ENCODE data around the gene UHRF1. TPM values are rescaled to one million over a fixed set of nuclear protein-coding genes. Genes with fewer than 3 reads are reported as not detected.
A peak's percentile ranks its signal among the peaks of the same experiment; 100 is the strongest.

Gene UHRF1
- total RNA-seq, 1 experiment from 2014 or later, result 109 TPM

- peak; percentile 54 for TF ChIP-seq SIN3A (IDR thresholded peaks at IDR 0.05; ENCODE audit: low read depth)
- no peak for TF ChIP-seq CEBPB (IDR thresholded peaks at IDR 0.05; ENCODE audit: low read depth)
- TF ChIP-seq REST (IDR thresholded peaks at IDR 0.05; ENCODE audit: low read depth), result no peak
These were observed 59.4 kb downstream of the UHRF1 start, which contains the start of gene KDM4B (continued) for GRCh38 chr19:4968462-4969291.

- ChIA-PET POLR2A (interaction anchor here (0.8 to 2.7 kb wide), 10 partner anchors 10 to 159 kb away, joined by 3 to 14 read pairs (median 4); partner anchors contain the start of gene PLIN3), RAD21 (ENCODE audit: low non-redundant PET in 1 of 2, low total read pairs in 2 of 2, uncharacterized antibody in 2 of 2, unreplicated experiment in 2 of 2) (interaction anchor here in 1 of 2 experiments (0.6 kb wide), 1 partner anchor 178 kb away, joined by 8 read pairs; the partner anchor contains the start of gene FEM1A), CTCF (interaction anchor here (1.1 to 1.6 kb wide), 5 partner anchors 32 to 159 kb away, joined by 3 to 10 read pairs (median 4); no protein-coding TSS in a partner anchor)
- no peaks in the 10 kb centered on the region for H4K20me1 ChIP-seq (ENCODE audit: insufficient read depth)
- H3K4me2 ChIP-seq (ENCODE audit: low read length), result peak overlapping the region; percentile 98
- DNase-seq (ENCODE audit: low read depth, low spot score), result no peak
- H3K4me3 ChIP-seq (replicated peaks in 1 of 2; ENCODE audit: low read depth in 1 of 2, low read length in 2 of 2), result peak overlapping the region; percentile 67 to 76
- H3K36me3 ChIP-seq (ENCODE audit: control insufficient read depth in 1 of 2, insufficient read depth in 2 of 2, low read length in 2 of 2), result no peaks in the 10 kb centered on the region
- H3K9me3 ChIP-seq (ENCODE audit: control insufficient read depth in 1 of 2, insufficient read depth in 1 of 2, low read depth in 1 of 2, low read length in 2 of 2), result no peaks in the 10 kb centered on the region
- peak; percentile 99; the same call in 1 of the 2 replicates for TF ChIP-seq ZFX (IDR thresholded peaks at IDR 0.05)
- TF ChIP-seq FOSL1 (IDR thresholded peaks at IDR 0.05; ENCODE audit: low read depth), result no peak
- no peaks in the 10 kb centered on the region for H3K27me3 ChIP-seq (ENCODE audit: insufficient read depth, low read length)
- H3K4me1 ChIP-seq (ENCODE audit: control insufficient read depth in 1 of 2, insufficient read depth in 2 of 2, low read length in 2 of 2), result peaks cover 47 to 68% of the 10 kb centered on the region in 2 experiments
- H3K9me2 ChIP-seq (ENCODE audit: insufficient read depth), result no peaks in the 10 kb centered on the region
- BruUV-seq (replicated peaks), result no TSS peak
- H3K79me2 ChIP-seq (ENCODE audit: insufficient read depth, low read length), result peaks cover 39% of the 10 kb centered on the region
- no peak for ATAC-seq
- peak overlapping the region; percentile 53 for H3K9ac ChIP-seq (ENCODE audit: low read length)
- peak overlapping the region; percentile 76; the same call in 1 of the 2 replicates for H3K27ac ChIP-seq (ENCODE audit: low read depth, low read length)
- H2AFZ ChIP-seq (ENCODE audit: low read depth, low read length, poor library complexity, severe bottlenecking), result no peak overlapping the region
- intact Hi-C loops (cut with micrococcal nuclease), result loop anchor here (2.0 to 5.0 kb wide), 3 partner anchors 57 to 157 kb away; no protein-coding TSS in a partner anchor
These were observed 60.0 kb downstream of the UHRF1 start for GRCh38 chr19:4969292-4969771.
